GM23338 (cell line): ENCODE measurements around the gene SLC29A2. TPM values are rescaled to one million over a fixed set of nuclear protein-coding genes. Genes with fewer than 3 reads are reported as not detected.

Source experiments
- ATAC-seq: fragments of 200-7000 bp; cut with Tn5 transposase; 3 replicates; pipeline ENCODE4 v1.9.1; 2020
- DNase-seq: peaks from one replicate; pipeline ENCODE4 v3.0.0-alpha.2; 2015; ENCODE audit warnings: low spot score
- H2AFZ ChIP-seq: fragments of 200-600 bp; sonication (generic); 2 replicates; pipeline ENCODE4 v1.8.0; 2016; ENCODE audit warnings: antibody characterized with exemption, mild to moderate bottlenecking, moderate library complexity
- H3F3A ChIP-seq: fragments of 200-600 bp; sonication (generic); replicated peaks from 2 replicates; pipeline ENCODE4 v1.8.0; 2017; ENCODE audit warnings: antibody characterized with exemption, mixed run types, low read depth
- H3K27ac ChIP-seq: fragments of 200-600 bp; sonication (generic); 2 replicates; pipeline ENCODE4 v1.6.1; 2016; ENCODE audit warnings: low read depth
- H3K27me3 ChIP-seq: fragments of 200-600 bp; sonication (generic); 2 replicates; pipeline ENCODE4 v1.8.0; 2016; ENCODE audit warnings: mild to moderate bottlenecking, mixed run types, moderate library complexity; ENCODE audit not compliant: insufficient read depth
- H3K36me3 ChIP-seq: fragments of 200-600 bp; sonication (generic); 2 replicates; pipeline ENCODE4 v1.8.0; 2016; ENCODE audit warnings: mild to moderate bottlenecking; ENCODE audit not compliant: insufficient read depth
- H3K4me1 ChIP-seq: fragments of 200-600 bp; sonication (generic); 2 replicates; pipeline ENCODE4 v1.8.0; 2016; ENCODE audit warnings: mild to moderate bottlenecking, moderate library complexity; ENCODE audit not compliant: insufficient read depth
- H3K4me2 ChIP-seq: fragments of 200-600 bp; sonication (generic); 2 replicates; pipeline ENCODE4 v1.7.1; 2017; ENCODE audit warnings: mixed run types
- H3K4me3 ChIP-seq: fragments of 200-600 bp; sonication (generic); 2 replicates; pipeline ENCODE4 v1.6.1; 2016; ENCODE audit warnings: mixed run types
- H3K79me2 ChIP-seq: fragments of 200-600 bp; sonication (generic); replicated peaks from 2 replicates; pipeline ENCODE4 v1.8.0; 2017; ENCODE audit warnings: mild to moderate bottlenecking; ENCODE audit not compliant: insufficient read depth
- H3K9me2 ChIP-seq: fragments of 200-600 bp; sonication (generic); 2 replicates; pipeline ENCODE4 v1.8.0; 2017; ENCODE audit not compliant: insufficient read depth
- H4K20me1 ChIP-seq: fragments of 200-600 bp; sonication (generic); replicated peaks from 2 replicates; pipeline ENCODE4 v1.8.0; 2017; ENCODE audit warnings: mild to moderate bottlenecking; ENCODE audit not compliant: insufficient read depth
- H3K27ac Mint-ChIP-seq: 2 replicates; pipeline ENCODE4 v1.8.0; 2020; ENCODE audit warnings: inconsistent platforms, mild to moderate bottlenecking, moderate library complexity, mixed read lengths
- H3K27me3 Mint-ChIP-seq: 3 replicates; pipeline ENCODE4 v1.8.0; 2022; ENCODE audit warnings: low read depth, mild to moderate bottlenecking, moderate library complexity, mixed read lengths, inconsistent platforms; ENCODE audit not compliant: insufficient read depth, poor library complexity
- H3K36me3 Mint-ChIP-seq: 3 replicates; pipeline ENCODE4 v1.8.0; 2021; ENCODE audit warnings: low read depth, mild to moderate bottlenecking, inconsistent platforms, moderate library complexity, mixed read lengths
- H3K4me1 Mint-ChIP-seq: 3 replicates; pipeline ENCODE4 v1.8.0; 2020; ENCODE audit warnings: mild to moderate bottlenecking, inconsistent platforms, mixed read lengths
- H3K4me3 Mint-ChIP-seq: 3 replicates; pipeline ENCODE4 v1.8.0; 2021; ENCODE audit warnings: moderate library complexity, mild to moderate bottlenecking, inconsistent platforms, mixed read lengths
- H3K9me3 Mint-ChIP-seq: 3 replicates; pipeline ENCODE4 v1.8.0; 2020; ENCODE audit warnings: moderate library complexity, mild to moderate bottlenecking, inconsistent platforms, mixed read lengths
- CREB1 ChIP-seq: fragments of 250-450 bp; sonication (Bioruptor Pico); IDR thresholded peaks from 2 replicates; pipeline ENCODE4 v1.5.0; 2020; ENCODE audit warnings: low read depth, mild to moderate bottlenecking, moderate library complexity
- EZH2 ChIP-seq: fragments of 200-600 bp; sonication (generic); IDR thresholded peaks from one replicate; pipeline ENCODE4 v1.8.0; 2017; ENCODE audit warnings: antibody characterized with exemption, mild to moderate bottlenecking, low read depth; ENCODE audit not compliant: unreplicated experiment
- POLR2AphosphoS5 ChIP-seq: IDR thresholded peaks from 2 replicates; pipeline ENCODE4 v1.6.1; 2016; ENCODE audit warnings: antibody characterized with exemption, low read depth
- ZNF114 ChIP-seq: fragments of 250-450 bp; sonication (Bioruptor Pico); IDR thresholded peaks from 2 replicates; pipeline ENCODE4 v1.5.0; 2020; ENCODE audit warnings: mild to moderate bottlenecking, moderate library complexity
- ZNF331 ChIP-seq: fragments of 250-450 bp; sonication (Bioruptor Pico); IDR thresholded peaks from 2 replicates; pipeline ENCODE4 v1.5.0; 2020; ENCODE audit warnings: low read depth, mild to moderate bottlenecking, moderate library complexity
- ZNF462 ChIP-seq: fragments of 250-450 bp; sonication (Bioruptor Pico); IDR thresholded peaks from 2 replicates; pipeline ENCODE4 v1.5.0; 2020; ENCODE audit warnings: mild to moderate bottlenecking, moderate library complexity
- polyA plus RNA-seq: library from polyadenylated mRNA; unstranded; fragments of >200 nt; fragmentation: Nextera tagmentation; extraction: Ambion mirVana; gene quantifications from 2 replicates; pipeline ENCODE4 v1.2.1, GENCODE V29; 2016
- total RNA-seq: library from RNA; depleted of rRNA; stranded (reverse); fragments of >200 nt; shearing (Covaris generic); gene quantifications from 2 replicates; pipeline ENCODE4 v1.2.3, GENCODE V29; 2014
- TF ChIP-seq, protein P1 (sequence below): IDR thresholded peaks from one replicate; pipeline ENCODE4 v1.6.1; 2018; ENCODE audit warnings: antibody characterized with exemption; ENCODE audit not compliant: unreplicated experiment

Gene SLC29A2
- total and polyA plus RNA-seq, 2 experiments from 2014 or later = 26.0 to 31.1 TPM

- DNase-seq (peak; percentile 75), ATAC-seq (peak; percentile 35)
- H3K27me3 ChIP-seq = no peaks in the 10 kb centered on the region
- H3K4me3 ChIP-seq = peak within 1 kb of the TSS; percentile 41; the same call in 1 of the 2 replicates
- peak within 1 kb of the TSS; percentile 76; the same call in 1 of the 2 replicates for H2AFZ ChIP-seq
- Mint-ChIP-seq H3K27me3 (peaks cover 30% of the 10 kb centered on the region), H3K4me1 (peaks cover 32% of the 10 kb centered on the region), H3K4me3 (peak within 1 kb of the TSS; percentile 42), H3K27ac (peak within 1 kb of the TSS; percentile 90), H3K36me3 (peaks cover 22% of the 10 kb centered on the region), H3K9me3 (peaks cover 21% of the 10 kb centered on the region)
- H3K36me3 ChIP-seq = no peaks in the 10 kb centered on the region
- H3K9me2 ChIP-seq = no peaks in the 10 kb centered on the region
- peaks cover 9% of the 10 kb centered on the region; the same call in 1 of the 2 replicates for H3F3A ChIP-seq
- peaks cover 23% of the 10 kb centered on the region for H3K4me1 ChIP-seq
- no peaks in the 10 kb centered on the region for H3K79me2 ChIP-seq
- H4K20me1 ChIP-seq = no peaks in the 10 kb centered on the region
- peak; percentile 57 for TF ChIP-seq POLR2AphosphoS5
- no peak for TF ChIP-seq CREB1 (CRISPR knock-in tag)
- no peak for TF ChIP-seq ZNF331 (CRISPR knock-in tag)
- peak within 1 kb of the TSS; percentile 77 for H3K4me2 ChIP-seq
- H3K27ac ChIP-seq = peak within 1 kb of the TSS; percentile 87
Measured at GRCh38 chr11:66316849-66317251, 54.7 kb downstream of the SLC29A2 start, which contains the start of gene CD248. CD248 (minus strand) TSS chr11:66317044; CDS start chr11:66317027, 17 bp downstream.

DNA sequence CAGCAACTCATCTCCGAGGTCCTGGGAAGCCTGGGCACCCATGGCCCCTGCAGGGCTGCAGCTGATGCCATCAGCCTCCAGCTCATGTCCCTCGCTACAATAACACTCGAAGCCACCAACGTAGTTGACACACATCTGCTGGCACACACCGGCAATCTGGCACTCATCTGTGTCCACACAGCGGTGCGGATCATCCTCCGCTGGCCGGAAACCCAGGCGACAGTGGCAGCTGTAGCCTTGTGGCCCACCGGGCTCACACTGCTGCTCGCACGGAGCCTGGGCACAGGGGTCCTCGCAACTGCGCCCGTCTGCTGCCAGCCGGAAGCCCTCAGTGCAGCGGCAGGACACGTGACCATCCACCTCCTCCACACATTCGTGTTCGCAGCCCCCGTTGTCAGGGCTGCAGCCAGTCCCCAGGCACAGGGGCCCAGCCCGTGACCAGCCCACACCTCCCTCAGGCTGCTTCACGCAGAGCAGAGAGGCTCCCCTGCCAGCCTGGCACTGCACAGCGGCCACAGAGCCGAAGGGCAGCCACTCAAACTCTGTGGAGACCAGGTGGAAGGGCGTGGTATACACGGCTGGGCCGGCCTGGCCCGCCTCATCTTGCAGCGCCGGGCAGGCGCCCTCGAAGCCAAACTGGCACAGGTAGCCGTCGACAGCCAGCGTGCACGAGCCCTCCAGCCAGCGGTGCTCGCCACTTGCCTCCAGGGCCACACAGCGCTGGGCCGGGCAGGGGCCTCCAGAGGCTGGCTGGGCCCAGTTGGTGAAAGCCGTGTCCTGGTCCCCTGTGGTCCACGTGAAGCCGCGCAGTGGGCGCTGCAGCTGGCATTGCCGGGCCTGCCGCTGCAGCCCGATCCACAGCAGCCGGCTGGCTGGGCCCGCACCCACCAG, 55.4 kb downstream of the SLC29A2 start:
- no peak overlapping the region; the same call in 2 of the 3 replicates for H3K4me3 Mint-ChIP-seq
- H3K4me1 ChIP-seq = peaks cover 29% of the 10 kb centered on the region
- TF ChIP-seq, protein P1, sequence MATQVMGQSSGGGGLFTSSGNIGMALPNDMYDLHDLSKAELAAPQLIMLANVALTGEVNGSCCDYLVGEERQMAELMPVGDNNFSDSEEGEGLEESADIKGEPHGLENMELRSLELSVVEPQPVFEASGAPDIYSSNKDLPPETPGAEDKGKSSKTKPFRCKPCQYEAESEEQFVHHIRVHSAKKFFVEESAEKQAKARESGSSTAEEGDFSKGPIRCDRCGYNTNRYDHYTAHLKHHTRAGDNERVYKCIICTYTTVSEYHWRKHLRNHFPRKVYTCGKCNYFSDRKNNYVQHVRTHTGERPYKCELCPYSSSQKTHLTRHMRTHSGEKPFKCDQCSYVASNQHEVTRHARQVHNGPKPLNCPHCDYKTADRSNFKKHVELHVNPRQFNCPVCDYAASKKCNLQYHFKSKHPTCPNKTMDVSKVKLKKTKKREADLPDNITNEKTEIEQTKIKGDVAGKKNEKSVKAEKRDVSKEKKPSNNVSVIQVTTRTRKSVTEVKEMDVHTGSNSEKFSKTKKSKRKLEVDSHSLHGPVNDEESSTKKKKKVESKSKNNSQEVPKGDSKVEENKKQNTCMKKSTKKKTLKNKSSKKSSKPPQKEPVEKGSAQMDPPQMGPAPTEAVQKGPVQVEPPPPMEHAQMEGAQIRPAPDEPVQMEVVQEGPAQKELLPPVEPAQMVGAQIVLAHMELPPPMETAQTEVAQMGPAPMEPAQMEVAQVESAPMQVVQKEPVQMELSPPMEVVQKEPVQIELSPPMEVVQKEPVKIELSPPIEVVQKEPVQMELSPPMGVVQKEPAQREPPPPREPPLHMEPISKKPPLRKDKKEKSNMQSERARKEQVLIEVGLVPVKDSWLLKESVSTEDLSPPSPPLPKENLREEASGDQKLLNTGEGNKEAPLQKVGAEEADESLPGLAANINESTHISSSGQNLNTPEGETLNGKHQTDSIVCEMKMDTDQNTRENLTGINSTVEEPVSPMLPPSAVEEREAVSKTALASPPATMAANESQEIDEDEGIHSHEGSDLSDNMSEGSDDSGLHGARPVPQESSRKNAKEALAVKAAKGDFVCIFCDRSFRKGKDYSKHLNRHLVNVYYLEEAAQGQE = no peak
- no peak for TF ChIP-seq ZNF114 (CRISPR knock-in tag)
- TF ChIP-seq ZNF462 (CRISPR knock-in tag) = no peak
- TF ChIP-seq EZH2 = no peak
- TF ChIP-seq ZNF331 (CRISPR knock-in tag) = no peak
- TF ChIP-seq POLR2AphosphoS5 = no peak

More for the DNA sequence above, 55.4 kb downstream of the SLC29A2 start:
- Mint-ChIP-seq H3K9me3 (peaks cover 21% of the 10 kb centered on the region), H3K27ac (no peak overlapping the region), H3K4me1 (peaks cover 38% of the 10 kb centered on the region), H3K36me3 (peaks cover 22% of the 10 kb centered on the region), H3K27me3 (peaks cover 31% of the 10 kb centered on the region)
- H4K20me1 ChIP-seq = no peaks in the 10 kb centered on the region
- peak overlapping the region; percentile 41; the same call in 1 of the 2 replicates for H3K4me3 ChIP-seq
- peaks cover 9% of the 10 kb centered on the region; the same call in 1 of the 2 replicates for H3F3A ChIP-seq
- H3K79me2 ChIP-seq = no peaks in the 10 kb centered on the region
- no peaks in the 10 kb centered on the region for H3K36me3 ChIP-seq
- DNase-seq (no peak), ATAC-seq (no peak; the same call in 2 of the 3 replicates)
- no peak overlapping the region for H2AFZ ChIP-seq
- H3K9me2 ChIP-seq = no peaks in the 10 kb centered on the region
- no peaks in the 10 kb centered on the region for H3K27me3 ChIP-seq
- H3K27ac ChIP-seq = no peak overlapping the region
- peak overlapping the region; percentile 77; the same call in 1 of the 2 replicates for H3K4me2 ChIP-seq
